ENCODE results near the gene BRME1.
A peak's percentile ranks its signal among the peaks of the same experiment; 100 is the strongest.

Gene BRME1

DNA sequence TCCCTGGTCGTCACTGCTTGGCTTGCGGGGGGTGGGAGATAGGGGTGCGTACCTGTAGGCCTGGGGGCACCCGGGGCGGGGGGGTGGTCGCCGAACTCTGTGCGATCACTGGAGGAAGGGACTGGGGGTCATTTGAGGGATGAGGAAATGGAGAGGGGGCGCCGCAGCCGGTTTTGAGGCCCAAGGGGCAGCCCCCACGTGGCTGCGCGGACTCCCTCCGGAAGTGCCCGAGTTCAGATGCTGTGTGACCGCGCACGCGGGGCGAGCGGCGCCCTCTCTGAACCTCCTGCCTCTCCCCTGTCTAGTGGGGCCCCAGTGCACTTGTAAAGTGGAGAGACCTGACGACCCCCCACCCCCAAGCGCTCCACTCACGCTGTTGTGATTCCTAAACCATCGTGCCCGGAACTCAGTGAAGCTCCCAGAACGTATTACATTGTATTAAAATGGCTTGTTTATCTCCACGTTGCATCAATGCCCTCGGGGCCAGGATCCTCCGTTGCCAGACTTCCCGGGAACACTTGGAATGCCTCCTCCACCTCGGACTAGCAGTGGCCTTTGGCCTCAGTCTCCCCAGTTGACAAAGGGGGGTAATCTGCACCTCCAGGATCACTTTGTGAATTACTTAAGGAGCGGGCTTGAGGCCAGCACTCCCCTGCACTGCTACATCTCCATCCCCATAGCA lies 31.9 kb downstream of the BRME1 start:
- no peaks in the 10 kb centered on the region for H3K9me3 ChIP-seq (replicated peaks in 1 of 2; ENCODE audit: control insufficient read depth in 2 of 2, insufficient read depth in 1 of 2, low read depth in 1 of 2, low read length in 2 of 2)

DNA sequence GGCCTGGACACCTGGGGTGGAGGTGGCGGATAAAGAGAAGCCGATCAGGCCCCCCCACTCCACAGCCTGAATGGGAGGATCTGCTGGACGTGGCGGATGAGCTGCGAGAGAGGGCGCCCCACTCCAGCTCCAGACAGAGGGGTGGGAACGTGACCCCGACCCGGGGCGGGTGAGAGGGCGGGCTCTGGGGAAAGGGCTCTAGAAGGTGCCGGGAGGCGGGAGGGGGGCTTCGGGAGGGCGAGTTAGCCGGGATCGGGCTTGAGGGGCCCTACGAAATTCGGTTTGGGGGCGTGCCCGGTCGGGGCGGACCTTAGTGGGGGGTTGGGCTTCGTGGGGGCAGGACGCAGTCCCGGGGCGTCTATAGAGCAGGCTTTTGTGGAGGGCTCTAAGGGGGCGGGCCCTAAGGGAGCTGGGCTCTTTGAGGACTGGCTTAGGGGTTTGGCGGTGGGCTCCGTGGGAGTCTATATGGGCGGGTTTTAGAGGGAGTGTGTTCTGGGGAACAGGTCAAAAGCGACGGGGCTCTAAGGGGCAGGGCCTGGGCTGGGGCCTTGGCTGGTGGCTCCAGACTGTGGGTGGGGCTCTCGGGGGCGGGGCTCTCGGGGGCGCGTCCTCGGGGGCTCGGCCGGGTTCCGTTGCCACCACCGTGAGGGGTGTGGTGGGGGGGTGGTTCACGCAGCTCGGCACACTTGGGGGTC lies 33.1 kb downstream of the BRME1 start:
- Histone ChIP-seq H2AFZ (ENCODE audit: low read length) (peak overlapping the region; percentile 92), H3K79me1 (ENCODE audit: low read depth, low read length) (no peaks in the 10 kb centered on the region), H3K27me3 (ENCODE audit: control insufficient read depth in 3 of 3, insufficient read depth in 3 of 3, low read depth in 1 of 3, low read length in 3 of 3) (peaks cover 0 to 16% (median 7%) of the 10 kb centered on the region in 3 experiments), H3K9me3 (replicated peaks in 1 of 2; ENCODE audit: control insufficient read depth in 2 of 2, insufficient read depth in 1 of 2, low read depth in 1 of 2, low read length in 2 of 2) (no peaks in the 10 kb centered on the region), H3K4me2 (ENCODE audit: insufficient read depth, low read length, poor library complexity, severe bottlenecking) (peak overlapping the region; percentile 65), H4K91ac (ENCODE audit: low read depth, low read length, poor library complexity) (no peak overlapping the region), H3K14ac (ENCODE audit: low read length) (no peak overlapping the region), H3K36me3 (replicated peaks in 1 of 2; ENCODE audit: control insufficient read depth in 2 of 2, insufficient read depth in 2 of 2, low read length in 2 of 2) (no peaks in the 10 kb centered on the region), H2BK120ac (ENCODE audit: low read depth, low read length) (no peak overlapping the region), H3K4ac (ENCODE audit: low read length) (no peak overlapping the region), H3K4me1 (ENCODE audit: control insufficient read depth in 2 of 2, insufficient read depth in 1 of 2, low read depth in 1 of 2, low read length in 2 of 2) (peaks cover 7% of the 10 kb centered on the region in 2 donors), H4K8ac (ENCODE audit: low read depth, low read length) (no peak overlapping the region), H2BK5ac (ENCODE audit: low read length) (no peak overlapping the region), H3K4me3 (ENCODE audit: low read length in 2 of 2) (peak overlapping the region; percentile 25 to 62), H2AK5ac (ENCODE audit: low read depth, low read length) (peak overlapping the region; percentile 92), H3K18ac (ENCODE audit: low read length) (peak overlapping the region; percentile 92), H2BK12ac (ENCODE audit: low read length) (no peak overlapping the region), H3K23ac (ENCODE audit: low read depth, low read length, poor library complexity) (peak overlapping the region; percentile 74), H3K9ac (ENCODE audit: low read depth, low read length, poor library complexity) (no peak overlapping the region), H2BK15ac (ENCODE audit: low read length) (peak overlapping the region; percentile 76), H3K27ac (replicated peaks; ENCODE audit: low read length) (peak overlapping the region; percentile 3)
- no CpG with 5 or more reads among the region's 45 CpGs for WGBS, 2 donors (ENCODE audit: extremely low coverage in 2 of 2, insufficient read length in 2 of 2, insufficient replicate concordance in 1 of 2)
- peak; percentile 75 for DNase-seq (ENCODE audit: low spot score)

More for the DNA sequence above, 31.9 kb downstream of the BRME1 start:
- Histone ChIP-seq H4K91ac (ENCODE audit: low read depth, low read length, poor library complexity) (peak overlapping the region; percentile 46), H3K14ac (ENCODE audit: low read length) (no peak overlapping the region), H3K36me3 (replicated peaks in 1 of 2; ENCODE audit: control insufficient read depth in 2 of 2, insufficient read depth in 2 of 2, low read length in 2 of 2) (no peaks in the 10 kb centered on the region), H3K23ac (ENCODE audit: low read depth, low read length, poor library complexity) (peak overlapping the region; percentile 6), H3K27ac (replicated peaks; ENCODE audit: low read length) (no peak overlapping the region), H2BK12ac (ENCODE audit: low read length) (no peak overlapping the region), H2AFZ (ENCODE audit: low read length) (no peak overlapping the region), H4K8ac (ENCODE audit: low read depth, low read length) (no peak overlapping the region), H3K9ac (ENCODE audit: low read depth, low read length, poor library complexity) (no peak overlapping the region), H2BK120ac (ENCODE audit: low read depth, low read length) (no peak overlapping the region), H2BK15ac (ENCODE audit: low read length) (peak overlapping the region; percentile 76), H3K18ac (ENCODE audit: low read length) (peak overlapping the region; percentile 45), H3K4me3 (ENCODE audit: low read length in 2 of 2) (no peak overlapping the region), H3K27me3 (ENCODE audit: control insufficient read depth in 3 of 3, insufficient read depth in 3 of 3, low read depth in 1 of 3, low read length in 3 of 3) (peaks cover 0 to 10% (median 3%) of the 10 kb centered on the region in 3 experiments), H3K4me2 (ENCODE audit: insufficient read depth, low read length, poor library complexity, severe bottlenecking) (no peak overlapping the region), H2AK5ac (ENCODE audit: low read depth, low read length) (peak overlapping the region; percentile 92), H3K4ac (ENCODE audit: low read length) (no peak overlapping the region), H3K79me1 (ENCODE audit: low read depth, low read length) (no peaks in the 10 kb centered on the region), H3K4me1 (ENCODE audit: control insufficient read depth in 2 of 2, insufficient read depth in 1 of 2, low read depth in 1 of 2, low read length in 2 of 2) (peaks cover 7% of the 10 kb centered on the region in 2 donors), H2BK5ac (ENCODE audit: low read length) (no peak overlapping the region)
- no CpG with 5 or more reads among the region's 35 CpGs for WGBS, 2 donors (ENCODE audit: extremely low coverage in 2 of 2, insufficient read length in 2 of 2, insufficient replicate concordance in 1 of 2)
- DNase-seq (ENCODE audit: low spot score), result no peak

DNA sequence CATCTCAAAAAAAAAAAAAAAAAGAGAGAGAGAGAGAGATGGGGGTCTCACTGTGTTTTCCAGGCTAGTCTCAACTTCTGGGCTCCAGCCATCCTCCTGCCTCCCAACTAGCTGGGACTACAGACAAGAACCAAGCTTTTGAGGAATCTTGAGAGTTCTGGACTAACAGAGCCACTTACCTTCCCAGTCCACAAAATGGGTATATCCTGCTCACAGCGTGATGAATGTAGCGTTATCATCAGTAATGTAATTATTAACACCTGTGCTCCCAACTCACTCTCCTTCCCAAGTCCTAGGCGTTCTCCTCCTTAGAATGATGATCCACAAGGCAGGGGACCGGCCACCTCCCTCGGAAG lies 33.6 kb downstream of the BRME1 start:
- Histone ChIP-seq H3K9me3 (replicated peaks in 1 of 2; ENCODE audit: control insufficient read depth in 2 of 2, insufficient read depth in 1 of 2, low read depth in 1 of 2, low read length in 2 of 2) (no peaks in the 10 kb centered on the region), H3K27ac (replicated peaks; ENCODE audit: low read length) (peak overlapping the region; percentile 3), H3K23ac (ENCODE audit: low read depth, low read length, poor library complexity) (peak overlapping the region; percentile 74), H3K27me3 (ENCODE audit: control insufficient read depth in 3 of 3, insufficient read depth in 3 of 3, low read depth in 1 of 3, low read length in 3 of 3) (peaks cover 0 to 21% (median 12%) of the 10 kb centered on the region in 3 experiments), H3K36me3 (replicated peaks in 1 of 2; ENCODE audit: control insufficient read depth in 2 of 2, insufficient read depth in 2 of 2, low read length in 2 of 2) (no peaks in the 10 kb centered on the region), H2BK5ac (ENCODE audit: low read length) (no peak overlapping the region), H2BK12ac (ENCODE audit: low read length) (no peak overlapping the region), H3K4me2 (ENCODE audit: insufficient read depth, low read length, poor library complexity, severe bottlenecking) (peak overlapping the region; percentile 65), H3K4ac (ENCODE audit: low read length) (no peak overlapping the region), H3K79me1 (ENCODE audit: low read depth, low read length) (no peaks in the 10 kb centered on the region), H2AK5ac (ENCODE audit: low read depth, low read length) (peak overlapping the region; percentile 73), H3K14ac (ENCODE audit: low read length) (no peak overlapping the region), H3K4me3 (ENCODE audit: low read length in 2 of 2) (peak overlapping the region in 1 of 2 donors; percentile 25), H2AFZ (ENCODE audit: low read length) (peak overlapping the region; percentile 92), H3K9ac (ENCODE audit: low read depth, low read length, poor library complexity) (peak overlapping the region; percentile 36), H3K18ac (ENCODE audit: low read length) (peak overlapping the region; percentile 80), H4K8ac (ENCODE audit: low read depth, low read length) (no peak overlapping the region), H3K4me1 (ENCODE audit: control insufficient read depth in 2 of 2, insufficient read depth in 1 of 2, low read depth in 1 of 2, low read length in 2 of 2) (peaks cover 7% of the 10 kb centered on the region in 2 donors), H2BK120ac (ENCODE audit: low read depth, low read length) (no peak overlapping the region), H2BK15ac (ENCODE audit: low read length) (no peak overlapping the region), H4K91ac (ENCODE audit: low read depth, low read length, poor library complexity) (no peak overlapping the region)
- no peak for DNase-seq (ENCODE audit: low spot score)
- no CpG with 5 or more reads among the region's 5 CpGs for WGBS, 2 donors (ENCODE audit: extremely low coverage in 2 of 2, insufficient read length in 2 of 2, insufficient replicate concordance in 1 of 2)

DNA sequence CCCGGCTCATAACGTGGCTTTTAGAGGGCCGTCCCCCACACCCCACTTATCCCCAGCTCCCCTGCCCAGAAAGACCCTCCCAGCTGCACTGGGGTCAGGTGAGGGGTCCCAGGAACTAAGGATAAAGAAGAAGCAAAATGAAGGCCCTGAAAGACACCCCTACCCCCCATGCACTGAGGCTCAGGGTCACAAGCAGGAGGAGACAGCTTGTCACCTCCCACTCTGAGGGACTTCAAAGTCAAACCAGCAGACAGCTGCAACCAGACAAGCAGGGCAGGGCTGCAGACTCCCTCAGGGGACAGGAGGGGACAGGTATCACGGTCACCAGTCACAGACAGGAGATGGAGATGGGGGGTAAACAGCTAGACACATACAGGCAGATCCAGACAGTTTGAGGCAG lies 35.0 kb downstream of the BRME1 start:
- Histone ChIP-seq H3K14ac (ENCODE audit: low read length) (no peak overlapping the region), H2BK12ac (ENCODE audit: low read length) (no peak overlapping the region), H2BK5ac (ENCODE audit: low read length) (no peak overlapping the region), H2BK15ac (ENCODE audit: low read length) (no peak overlapping the region), H4K8ac (ENCODE audit: low read depth, low read length) (no peak overlapping the region), H2AK5ac (ENCODE audit: low read depth, low read length) (peak overlapping the region; percentile 27), H4K91ac (ENCODE audit: low read depth, low read length, poor library complexity) (no peak overlapping the region), H3K9me3 (replicated peaks in 1 of 2; ENCODE audit: control insufficient read depth in 2 of 2, insufficient read depth in 1 of 2, low read depth in 1 of 2, low read length in 2 of 2) (peaks cover 0 to 4% of the 10 kb centered on the region in 2 donors), H3K36me3 (replicated peaks in 1 of 2; ENCODE audit: control insufficient read depth in 2 of 2, insufficient read depth in 2 of 2, low read length in 2 of 2) (no peaks in the 10 kb centered on the region), H3K9ac (ENCODE audit: low read depth, low read length, poor library complexity) (no peak overlapping the region), H3K23ac (ENCODE audit: low read depth, low read length, poor library complexity) (no peak overlapping the region), H3K4me2 (ENCODE audit: insufficient read depth, low read length, poor library complexity, severe bottlenecking) (no peak overlapping the region), H2AFZ (ENCODE audit: low read length) (no peak overlapping the region), H3K27me3 (ENCODE audit: control insufficient read depth in 3 of 3, insufficient read depth in 3 of 3, low read depth in 1 of 3, low read length in 3 of 3) (peaks cover 7 to 35% (median 26%) of the 10 kb centered on the region in 3 experiments), H3K4me1 (ENCODE audit: control insufficient read depth in 2 of 2, insufficient read depth in 1 of 2, low read depth in 1 of 2, low read length in 2 of 2) (peaks cover 7 to 13% of the 10 kb centered on the region in 2 donors), H2BK120ac (ENCODE audit: low read depth, low read length) (no peak overlapping the region), H3K18ac (ENCODE audit: low read length) (no peak overlapping the region), H3K4ac (ENCODE audit: low read length) (no peak overlapping the region), H3K27ac (replicated peaks; ENCODE audit: low read length) (no peak overlapping the region), H3K4me3 (ENCODE audit: low read length in 2 of 2) (no peak overlapping the region), H3K79me1 (ENCODE audit: low read depth, low read length) (peaks cover 4% of the 10 kb centered on the region)
- no CpG with 5 or more reads among the region's 4 CpGs for WGBS, 2 donors (ENCODE audit: extremely low coverage in 2 of 2, insufficient read length in 2 of 2, insufficient replicate concordance in 1 of 2)
- DNase-seq (ENCODE audit: low spot score), result no peak

Measured in neuronal stem cell (in vitro differentiated cells).